Tibial artery (tissue), 4 donors: Measurements from ENCODE around the gene CNTRL.
"Not testable (repeated sequence)": the region's sequence is repeated elsewhere in the genome, so short reads cannot be mapped to it uniquely, and the experiment has no call there.

Source experiments
- DNase-seq, 2 donors: peaks; one replicate each; pipeline ENCODE4 v3.0.0-alpha.2; 2019
- H3K27ac ChIP-seq, 2 donors: fragments of 200-600 bp; sonication (generic) in 1 of 2; 1 replicate in 1 of 2; 2 replicates in 1 of 2; pipeline ENCODE4 v1.5.1; 2018 to 2019; ENCODE audit warnings: mild to moderate bottlenecking in 1 of 2
- H3K27me3 ChIP-seq, 2 donors: fragments of 200-600 bp; sonication (generic) in 1 of 2; one replicate each; pipeline versions ENCODE4 v1.5.1 to v1.6.0; 2016 to 2019
- H3K36me3 ChIP-seq, 3 donors: fragments of 200-600 bp; sonication (generic) in 2 of 3; one replicate each; pipeline ENCODE4 v1.5.1; 2016 to 2019; ENCODE audit warnings: mild to moderate bottlenecking in 2 of 3
- H3K4me1 ChIP-seq, 4 donors: fragments of 200-600 bp; sonication (generic) in 2 of 4; 1 replicate in 3 of 4; 2 replicates in 1 of 4; pipeline ENCODE4 v1.5.1; 2016 to 2019
- H3K4me3 ChIP-seq, 2 donors: fragments of 200-600 bp; sonication (generic) in 1 of 2; 1 replicate in 1 of 2; 2 replicates in 1 of 2; pipeline ENCODE4 v1.5.1; 2018 to 2019; ENCODE audit warnings: mild to moderate bottlenecking in 2 of 2
- H3K9me3 ChIP-seq, 3 donors: fragments of 200-600 bp; sonication (generic) in 1 of 3; one replicate each; pipeline ENCODE4 v1.5.1; 2016 to 2019
- CTCF ChIP-seq, 2 experiments: fragments of 200-600 bp in 1 of 2; fragments of 450-650 bp in 1 of 2; IDR thresholded peaks; one replicate each; pipeline ENCODE4 v1.5.1; 2017 to 2019; ENCODE audit warnings: antibody characterized with exemption in 2 of 2, mild to moderate bottlenecking in 1 of 2, moderate library complexity in 1 of 2
- intact Hi-C: fragments of 100-400 bp; cut with DNase I; formaldehyde crosslinking; loops from one replicate; pipeline ENCODE4 v1.15.0; 2023; ENCODE audit warnings: low total_unique reads

Gene CNTRL

GRCh38 chr9:121172726-121173487 is 98.2 kb downstream of the CNTRL start:
- Histone ChIP-seq H3K4me1 (no peaks in the 10 kb centered on the region), H3K36me3 (peaks cover 42 to 79% (median 68%) of the 10 kb centered on the region in 3 donors), H3K4me3 (no peak overlapping the region), H3K9me3 (no peaks in the 10 kb centered on the region), H3K27ac (no peak overlapping the region), H3K27me3 (no peaks in the 10 kb centered on the region)
- no peak for DNase-seq
- intact Hi-C loops: no loop called here
- TF ChIP-seq CTCF (IDR thresholded peaks at IDR 0.05): no peak

GRCh38 chr9:121173501-121173900 is 98.7 kb downstream of the CNTRL start:
- no peak for TF ChIP-seq CTCF (IDR thresholded peaks at IDR 0.05)
- DNase-seq: no peak
- H3K4me3 ChIP-seq: no peak overlapping the region
- no peak overlapping the region for H3K27ac ChIP-seq
- no peaks in the 10 kb centered on the region for H3K27me3 ChIP-seq
- H3K36me3 ChIP-seq: peaks cover 42 to 75% (median 64%) of the 10 kb centered on the region in 3 donors
- no peaks in the 10 kb centered on the region for H3K9me3 ChIP-seq
- intact Hi-C loops: no loop called here
- no peaks in the 10 kb centered on the region for H3K4me1 ChIP-seq

- DNase-seq: no peak
- Histone ChIP-seq H3K4me1 (peaks cover 0 to 18% (median 14%) of the 10 kb centered on the region in 4 donors), H3K27ac (no peak overlapping the region), H3K9me3 (no peaks in the 10 kb centered on the region), H3K27me3 (no peaks in the 10 kb centered on the region), H3K36me3 (peaks cover 28 to 44% (median 36%) of the 10 kb centered on the region in 3 donors), H3K4me3 (no peak overlapping the region)
- intact Hi-C loops: no loop called here
- no peak for TF ChIP-seq CTCF (IDR thresholded peaks at IDR 0.05)
Observed at GRCh38 chr9:121178676-121179372, 104.1 kb downstream of the CNTRL start.

GRCh38 chr9:121179373-121179721 is 104.6 kb downstream of the CNTRL start:
- intact Hi-C loops, H3K4me3 ChIP-seq, H3K27me3 ChIP-seq, H3K27ac ChIP-seq, DNase-seq, H3K9me3 ChIP-seq: not testable (repeated sequence)
- Histone ChIP-seq H3K4me1 (peaks cover 0 to 23% (median 16%) of the 10 kb centered on the region in 4 donors), H3K36me3 (peaks cover 25 to 39% (median 33%) of the 10 kb centered on the region in 3 donors)

GRCh38 chr9:121179930-121180681 is 105.4 kb downstream of the CNTRL start:
- H3K4me3 ChIP-seq: no peak overlapping the region
- H3K27me3 ChIP-seq: no peaks in the 10 kb centered on the region
- no peak for TF ChIP-seq CTCF (IDR thresholded peaks at IDR 0.05)
- no peak overlapping the region for H3K27ac ChIP-seq
- H3K4me1 ChIP-seq: peaks cover 0 to 29% (median 17%) of the 10 kb centered on the region in 4 donors
- no peaks in the 10 kb centered on the region for H3K9me3 ChIP-seq
- peaks cover 25 to 32% (median 26%) of the 10 kb centered on the region in 3 donors for H3K36me3 ChIP-seq
- intact Hi-C loops: no loop called here
- DNase-seq: no peak
